HG03432 (cell line): ENCODE measurements around the gene ITGAV.

Experiments
- ATAC-seq: cut with Tn5 transposase; IDR thresholded peaks from one replicate; pipeline ENCODE4 v1.9.1; 2021; ENCODE audit warnings: mild to moderate bottlenecking, moderate library complexity; ENCODE audit not compliant: unreplicated experiment

The ITGAV gene

GRCh38 chr2:186611526-186611925 is 21.7 kb downstream of the ITGAV start:
- no peak for ATAC-seq

GRCh38 chr2:186612026-186612425 is 22.2 kb downstream of the ITGAV start:
- ATAC-seq: no peak

- peak; percentile 53 for ATAC-seq
These were observed 22.9 kb downstream of the ITGAV start for GRCh38 chr2:186612555-186613440.

GRCh38 chr2:186614373-186614772 is 24.5 kb downstream of the ITGAV start:
- no peak for ATAC-seq

GRCh38 chr2:186617148-186617547 is 27.3 kb downstream of the ITGAV start:
- ATAC-seq: no peak

- no peak for ATAC-seq
These were observed 27.9 kb downstream of the ITGAV start for GRCh38 chr2:186617771-186618170.

GRCh38 chr2:186618696-186619095 is 28.8 kb downstream of the ITGAV start:
- no peak for ATAC-seq

- ATAC-seq: no peak
These were observed 33.2 kb downstream of the ITGAV start for GRCh38 chr2:186623084-186623483.

- no peak for ATAC-seq
These were observed 34.4 kb downstream of the ITGAV start for GRCh38 chr2:186624276-186624675.

GRCh38 chr2:186629250-186629996 is 39.6 kb downstream of the ITGAV start:
- no peak for ATAC-seq

- ATAC-seq: no peak
These were observed 42.6 kb downstream of the ITGAV start for GRCh38 chr2:186632417-186632816.

- ATAC-seq: no peak
These were observed 44.8 kb downstream of the ITGAV start for GRCh38 chr2:186634701-186635100.

GRCh38 chr2:186636800-186637496 is 47.1 kb downstream of the ITGAV start:
- ATAC-seq: no peak

GRCh38 chr2:186637497-186637800 is 47.6 kb downstream of the ITGAV start:
- no peak for ATAC-seq

- peak; percentile 78 for ATAC-seq
These were observed 50.1 kb downstream of the ITGAV start for GRCh38 chr2:186639939-186640338.

GRCh38 chr2:186641132-186641806 is 51.4 kb downstream of the ITGAV start:
- ATAC-seq: peak; percentile 28

- ATAC-seq: peak; percentile 83
These were observed 52.0 kb downstream of the ITGAV start for GRCh38 chr2:186641807-186642321.

GRCh38 chr2:186644791-186645190 is 54.9 kb downstream of the ITGAV start:
- ATAC-seq: no peak

GRCh38 chr2:186645999-186646398 is 56.1 kb downstream of the ITGAV start:
- no peak for ATAC-seq

- no peak for ATAC-seq
These were observed 58.3 kb downstream of the ITGAV start for GRCh38 chr2:186648130-186648529.

- ATAC-seq: no peak
These were observed 63.7 kb downstream of the ITGAV start for GRCh38 chr2:186653511-186653910.
